NCI-H1694 treated with DMSO at 0.1 percent for 48 hours (cell line): ENCODE results near the gene SFRP2.

Experiments
- DNase-seq: peaks from one replicate; lab custom pipeline; 2025; lab: John Stamatoyannopoulos, UW

Gene SFRP2

GRCh38 chr4:153794006-153794405 is 5.1 kb upstream of the SFRP2 start:
- no peak for DNase-seq

- no peak for DNase-seq
Observed at GRCh38 chr4:153792618-153793247, 3.9 kb upstream of the SFRP2 start.

- no peak for DNase-seq
Observed at GRCh38 chr4:153791746-153792617, 3.1 kb upstream of the SFRP2 start.

DNA sequence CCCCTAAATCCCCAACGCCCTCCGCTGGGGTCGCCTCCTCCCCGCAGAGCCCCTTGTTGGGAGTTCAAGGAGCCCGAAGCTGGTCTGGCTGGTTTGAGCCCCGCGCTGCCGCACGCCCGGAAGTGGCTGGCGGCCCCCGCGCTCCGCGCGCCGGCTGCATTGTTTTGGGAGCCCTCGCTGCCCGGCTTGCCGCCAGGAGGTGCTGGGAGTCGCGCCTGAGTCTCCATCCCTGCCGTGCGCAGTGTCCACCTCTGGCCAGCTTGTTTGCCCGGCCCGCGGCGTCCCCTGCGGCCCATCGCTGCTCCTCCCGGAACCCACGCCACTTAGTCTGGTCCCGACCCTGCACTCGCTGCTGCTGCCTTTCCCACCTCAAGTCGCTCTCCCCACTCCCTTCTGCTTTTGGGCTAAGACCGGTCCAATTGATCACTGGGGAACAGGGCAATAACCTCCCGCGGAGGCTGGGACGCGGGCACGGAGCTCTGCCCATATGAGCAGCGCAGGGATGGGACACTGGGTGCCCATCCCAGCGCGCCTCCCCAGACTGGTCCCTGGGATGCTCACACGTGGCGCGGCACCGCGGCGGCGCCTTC is 2.2 kb upstream of the SFRP2 start:
- no peak for DNase-seq

DNA sequence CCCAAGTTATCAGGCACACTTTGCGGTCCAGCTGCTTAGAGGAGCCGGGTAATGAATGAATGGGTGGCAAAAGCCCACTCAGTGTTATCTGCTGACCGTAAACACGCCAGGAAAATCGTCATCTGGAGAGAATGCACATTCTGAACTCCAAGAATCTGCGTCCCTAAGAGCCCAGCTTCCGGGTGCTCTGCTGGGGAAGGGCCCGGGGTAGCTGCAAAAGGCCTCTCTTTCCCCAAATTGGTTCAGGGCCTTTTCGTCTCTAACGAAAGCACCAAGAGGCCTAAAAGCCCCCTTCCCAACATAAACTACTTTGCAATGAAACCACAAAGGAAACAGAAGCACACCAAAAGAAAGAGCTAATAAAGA is 1.6 kb upstream of the SFRP2 start:
- DNase-seq: no peak

GRCh38 chr4:153789741-153790499 is 1.0 kb upstream of the SFRP2 start:
- no peak for DNase-seq

DNA sequence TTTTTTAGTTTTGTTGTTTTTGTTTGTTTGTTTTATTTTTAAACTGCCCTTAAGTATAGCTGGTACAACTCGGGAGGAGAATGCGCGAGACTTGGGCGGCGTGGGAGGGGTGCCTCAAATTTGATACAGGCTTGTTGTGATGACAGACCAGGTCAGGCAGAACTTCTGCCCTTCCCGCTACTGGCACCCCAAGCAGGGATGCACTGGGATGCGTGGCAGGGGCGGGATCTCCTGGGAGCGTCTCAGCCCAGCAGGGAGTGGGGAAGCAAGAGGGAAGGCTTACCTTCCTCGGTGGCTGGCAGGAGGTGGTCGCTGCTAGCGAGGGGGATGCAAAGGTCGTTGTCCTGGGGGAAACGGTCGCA is 851 bp downstream of the SFRP2 start:
- no peak for DNase-seq

DNA sequence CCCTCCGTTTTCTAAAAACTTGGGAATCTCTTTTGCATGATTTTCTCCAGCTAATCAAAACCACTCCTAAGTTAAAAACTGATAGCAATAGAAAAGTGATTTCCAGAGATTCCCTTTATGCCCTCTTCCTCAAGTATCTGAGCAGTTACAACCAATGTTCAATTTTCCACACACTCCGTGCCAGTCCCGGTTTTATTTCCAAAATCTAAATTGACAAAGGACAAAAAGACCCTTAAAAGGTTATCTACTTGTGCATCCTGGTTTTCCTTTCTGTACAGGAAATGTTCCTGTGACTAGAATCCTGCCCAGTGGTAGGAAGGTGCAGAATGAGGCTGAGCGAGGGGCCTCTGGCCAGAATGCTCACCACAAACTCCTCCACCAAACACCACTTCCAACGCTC is 1.3 kb downstream of the SFRP2 start:
- no peak for DNase-seq

DNA sequence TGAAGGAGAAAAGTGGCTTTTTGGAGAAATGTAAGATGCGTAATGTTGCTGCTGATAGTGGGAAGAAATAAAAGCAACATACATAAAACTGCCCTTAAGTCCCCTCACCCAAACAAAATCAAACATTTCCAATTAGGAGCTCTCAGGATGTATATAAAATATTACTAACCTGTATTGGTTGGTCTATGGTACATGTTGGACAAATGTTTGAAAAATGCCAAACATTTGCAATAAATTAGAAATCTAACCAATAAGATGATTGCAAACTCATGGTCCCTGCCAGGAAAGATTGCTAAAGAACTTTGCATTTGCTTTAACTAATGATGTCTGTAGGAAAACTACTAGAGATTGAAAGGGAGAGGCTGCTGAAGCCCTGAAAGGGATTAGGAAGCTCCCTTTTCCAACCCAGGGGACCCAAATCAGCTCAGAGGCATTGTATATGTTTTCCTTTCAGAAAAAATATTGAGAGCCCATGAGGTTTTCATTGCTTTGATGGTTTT is 1.8 kb downstream of the SFRP2 start:
- no peak for DNase-seq

GRCh38 chr4:153785910-153786721 is 2.8 kb downstream of the SFRP2 start:
- DNase-seq: peak; percentile 3

- DNase-seq: no peak
Observed at GRCh38 chr4:153784166-153784699, 4.7 kb downstream of the SFRP2 start.

DNA sequence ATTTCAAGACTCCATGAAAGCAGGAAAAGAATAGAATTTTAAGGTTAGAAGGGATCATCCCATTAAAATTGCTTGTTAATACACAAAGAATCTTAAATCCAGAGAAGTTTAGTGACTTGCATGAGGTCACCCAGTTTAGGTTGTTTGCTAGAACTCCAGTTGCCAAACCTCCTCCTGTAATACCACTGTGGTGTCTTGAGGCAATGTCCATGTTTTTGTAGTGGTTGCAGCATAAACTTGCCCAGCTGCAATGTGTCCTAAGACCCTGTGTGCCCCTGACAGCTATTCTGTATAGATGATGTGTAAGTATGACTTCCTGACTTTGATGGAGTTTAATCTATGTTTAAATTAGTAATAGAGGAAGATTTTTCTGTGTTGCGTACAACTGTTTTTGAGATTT is 6.3 kb downstream of the SFRP2 start:
- DNase-seq: no peak

DNA sequence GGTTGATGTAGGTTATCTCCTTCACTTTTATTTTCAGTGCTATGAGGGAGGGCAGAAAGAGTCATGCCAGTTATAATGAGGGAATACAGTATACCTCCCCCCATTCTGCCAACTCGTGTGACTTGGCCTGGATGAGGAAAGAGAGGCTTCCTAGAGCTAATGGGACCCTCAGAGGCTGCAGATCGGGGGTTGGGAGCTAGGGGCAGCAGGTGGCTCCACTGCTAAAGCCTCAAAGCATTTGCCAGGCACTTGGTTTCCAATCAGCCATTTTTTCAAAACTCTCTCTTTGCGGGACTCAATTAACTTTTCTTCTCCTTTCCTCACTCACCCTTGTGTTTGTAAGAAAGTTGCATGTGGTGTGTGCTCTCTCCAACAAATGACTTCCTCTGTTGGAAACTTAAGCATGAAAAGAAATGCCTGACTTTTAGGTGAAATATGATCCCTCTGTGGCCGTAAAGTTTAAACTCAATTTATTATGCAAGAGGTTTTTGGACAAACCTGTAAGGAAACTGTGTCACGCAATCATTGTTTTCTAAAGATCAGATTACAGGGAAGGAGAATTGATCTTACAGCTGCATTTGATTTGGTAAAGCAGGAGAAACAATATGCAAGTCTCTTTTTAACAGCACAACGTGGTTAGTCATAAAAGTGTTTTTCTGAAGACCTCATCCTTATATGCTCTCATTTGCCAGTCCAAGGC is 7.0 kb downstream of the SFRP2 start:
- DNase-seq: no peak

DNA sequence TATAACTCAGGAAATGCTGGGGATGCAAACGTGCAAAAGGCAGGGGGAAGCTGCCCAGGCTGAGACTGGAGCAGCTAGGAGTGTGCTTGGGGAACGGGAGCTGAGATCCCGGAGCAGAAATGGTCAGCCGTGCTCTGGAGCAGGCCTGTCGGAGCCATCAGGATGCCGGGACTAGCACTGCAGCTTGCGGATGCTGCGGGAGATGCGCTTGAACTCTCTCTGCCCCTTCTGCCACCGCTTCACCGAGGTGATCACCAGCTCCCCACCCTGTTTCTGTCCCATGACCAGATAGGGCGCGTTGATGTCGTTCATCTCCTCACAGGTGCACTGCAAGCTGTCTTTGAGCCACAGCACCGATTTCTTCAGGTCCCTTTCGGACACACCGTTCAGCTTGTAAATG is 7.6 kb downstream of the SFRP2 start:
- DNase-seq: no peak

- no peak for DNase-seq
Observed at GRCh38 chr4:153780876-153781275, 8.0 kb downstream of the SFRP2 start.

- DNase-seq: no peak
Observed at GRCh38 chr4:153780221-153780620, 8.7 kb downstream of the SFRP2 start.

DNA sequence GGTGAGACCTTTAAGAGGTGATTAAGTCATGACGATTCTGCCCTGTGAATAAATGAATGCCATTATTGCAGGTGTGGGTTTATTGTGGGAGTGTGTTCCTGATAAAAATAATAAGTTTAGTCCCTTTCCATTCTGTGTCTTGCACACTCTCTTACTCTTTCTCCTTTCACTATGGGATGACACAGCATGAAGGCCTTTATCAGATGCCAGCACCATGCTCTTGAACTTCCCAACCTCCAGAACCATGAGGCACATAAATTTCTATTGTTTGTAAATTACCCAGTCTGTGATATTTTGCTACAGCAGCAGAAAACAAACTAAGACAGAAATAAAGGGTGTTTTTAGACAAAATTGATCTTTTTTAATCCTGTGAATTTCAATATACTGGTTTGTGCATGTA is 10.5 kb downstream of the SFRP2 start:
- DNase-seq: no peak

- no peak for DNase-seq
Observed at GRCh38 chr4:153777421-153777820, 11.5 kb downstream of the SFRP2 start.

DNA sequence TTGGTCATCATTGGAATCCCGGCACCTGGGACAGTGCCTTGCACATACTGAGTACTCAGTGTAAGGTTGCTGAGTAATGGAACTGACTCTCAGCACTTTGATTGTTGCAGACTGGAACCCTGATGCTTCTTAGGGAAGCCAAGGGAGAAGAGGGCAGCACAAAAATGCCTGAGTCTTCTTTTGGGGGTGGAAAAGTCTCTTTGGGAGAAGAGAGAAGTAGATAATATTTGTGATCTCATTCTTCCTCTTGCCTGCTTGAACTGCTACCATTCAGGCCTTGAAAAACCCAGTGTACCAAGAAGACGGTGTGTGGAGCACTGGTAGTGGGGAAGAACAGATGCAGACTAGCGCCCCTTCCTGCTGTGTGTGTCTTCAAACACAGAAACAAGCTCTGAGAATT is 12.3 kb downstream of the SFRP2 start:
- no peak for DNase-seq

GRCh38 chr4:153773236-153773690 is 15.6 kb downstream of the SFRP2 start:
- no peak for DNase-seq

- DNase-seq: no peak
Observed at GRCh38 chr4:153771046-153771445, 17.8 kb downstream of the SFRP2 start.
